GM10266 (cell line): ENCODE results near the gene OR4C45.
A peak's percentile ranks its signal among the peaks of the same experiment; 100 is the strongest.
"Not testable (repeated sequence)": the region's sequence is repeated elsewhere in the genome, so short reads cannot be mapped to it uniquely, and the experiment has no call there.

ENCODE experiments used
- DNase-seq: peaks from one replicate; pipeline ENCODE4 v3.0.0; 2012; ENCODE audit errors: extremely low spot score
- TF ChIP-seq, protein P1 (sequence below): IDR thresholded peaks from 2 replicates; pipeline ENCODE4 v1.5.1; 2012; ENCODE audit warnings: mild to moderate bottlenecking, low read depth; ENCODE audit not compliant: control insufficient read depth, insufficient read depth; ENCODE audit errors: missing control alignments

The OR4C45 gene

DNA sequence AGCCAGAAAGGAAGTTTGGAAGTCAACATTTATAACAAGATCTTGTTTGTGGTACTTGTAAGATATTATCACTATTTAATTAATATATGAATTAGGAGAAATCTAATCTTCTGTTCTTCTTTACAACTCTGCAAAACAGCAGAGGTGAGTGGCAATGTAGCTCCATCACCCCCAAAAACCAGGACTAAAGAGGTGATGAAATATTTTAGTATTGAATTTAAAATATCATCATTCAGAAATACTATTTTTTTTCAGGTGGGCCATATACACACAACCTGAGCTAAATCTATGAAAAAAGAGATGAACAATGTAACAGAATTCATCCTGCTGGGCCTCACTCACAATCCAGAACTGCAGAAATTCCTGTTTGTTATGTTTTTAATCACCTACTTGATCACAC is at the start of gene OR4C45:
Gene OR4C45 (plus strand): TSS at position 301 of the 400 bp plus-strand sequence.
- TF ChIP-seq, protein P1, sequence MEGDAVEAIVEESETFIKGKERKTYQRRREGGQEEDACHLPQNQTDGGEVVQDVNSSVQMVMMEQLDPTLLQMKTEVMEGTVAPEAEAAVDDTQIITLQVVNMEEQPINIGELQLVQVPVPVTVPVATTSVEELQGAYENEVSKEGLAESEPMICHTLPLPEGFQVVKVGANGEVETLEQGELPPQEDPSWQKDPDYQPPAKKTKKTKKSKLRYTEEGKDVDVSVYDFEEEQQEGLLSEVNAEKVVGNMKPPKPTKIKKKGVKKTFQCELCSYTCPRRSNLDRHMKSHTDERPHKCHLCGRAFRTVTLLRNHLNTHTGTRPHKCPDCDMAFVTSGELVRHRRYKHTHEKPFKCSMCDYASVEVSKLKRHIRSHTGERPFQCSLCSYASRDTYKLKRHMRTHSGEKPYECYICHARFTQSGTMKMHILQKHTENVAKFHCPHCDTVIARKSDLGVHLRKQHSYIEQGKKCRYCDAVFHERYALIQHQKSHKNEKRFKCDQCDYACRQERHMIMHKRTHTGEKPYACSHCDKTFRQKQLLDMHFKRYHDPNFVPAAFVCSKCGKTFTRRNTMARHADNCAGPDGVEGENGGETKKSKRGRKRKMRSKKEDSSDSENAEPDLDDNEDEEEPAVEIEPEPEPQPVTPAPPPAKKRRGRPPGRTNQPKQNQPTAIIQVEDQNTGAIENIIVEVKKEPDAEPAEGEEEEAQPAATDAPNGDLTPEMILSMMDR: no peak
- no peak for DNase-seq

DNA sequence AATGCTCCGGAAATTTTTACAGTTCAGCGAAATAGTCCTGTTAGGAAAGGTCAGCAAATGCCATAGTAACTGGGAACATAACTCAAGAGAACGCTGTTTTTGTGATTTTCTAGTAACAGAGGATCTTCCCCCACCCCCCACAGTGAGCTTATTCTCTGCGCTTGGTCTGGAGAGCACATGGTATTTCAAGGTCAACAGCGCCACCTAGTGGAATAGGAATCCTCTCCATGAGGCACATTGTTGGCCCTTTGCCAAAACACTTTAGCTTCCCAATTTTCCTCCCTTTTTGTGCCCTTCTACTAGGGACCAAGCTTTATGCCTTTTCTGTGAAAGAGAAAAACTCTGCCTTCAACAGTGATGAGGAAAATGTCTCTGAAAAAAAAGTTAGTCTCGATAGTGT is 37.1 kb upstream of the OR4C45 start:
- DNase-seq: no peak
- TF ChIP-seq, protein P1: peak; percentile 64

DNA sequence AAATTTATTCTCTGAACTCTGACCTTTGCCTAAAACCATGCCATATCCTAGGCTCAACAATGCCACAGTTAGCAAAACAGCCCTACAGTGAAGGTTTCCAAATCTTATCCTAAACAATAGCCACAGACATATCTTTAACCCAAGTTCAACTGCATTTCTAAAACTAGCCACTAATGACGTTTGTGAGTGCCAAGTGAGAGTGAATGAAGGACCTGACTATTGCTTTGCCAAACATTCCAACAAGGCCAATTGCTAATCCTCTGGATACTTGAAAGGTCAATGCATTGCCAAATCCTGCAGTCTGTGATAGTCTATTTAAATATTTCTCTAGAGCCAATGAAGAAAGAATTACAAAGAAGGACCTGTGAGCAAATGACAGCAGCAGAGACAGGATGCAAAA is 2.5 kb upstream of the OR4C45 start:
- DNase-seq: no peak
- TF ChIP-seq, protein P1: no peak

DNA sequence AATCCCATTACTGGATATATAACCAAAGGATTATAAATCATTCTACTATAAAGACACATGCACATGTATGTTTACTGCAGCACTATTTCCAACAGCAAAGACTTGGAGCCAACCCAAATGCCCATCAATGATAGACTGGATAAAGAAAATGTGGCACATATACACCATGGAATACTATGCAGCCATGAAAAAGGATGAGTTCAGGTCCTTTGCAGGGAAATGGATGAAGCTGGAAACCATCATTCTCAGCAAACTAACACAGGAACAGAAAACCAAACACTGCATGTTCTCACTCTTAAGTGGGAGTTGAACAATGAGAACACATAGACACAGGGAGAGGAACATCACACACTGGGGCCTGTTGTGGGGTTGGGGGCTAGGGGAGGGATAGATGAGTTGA is 3.6 kb downstream of the OR4C45 start:
- not testable (repeated sequence) for DNase-seq

DNA sequence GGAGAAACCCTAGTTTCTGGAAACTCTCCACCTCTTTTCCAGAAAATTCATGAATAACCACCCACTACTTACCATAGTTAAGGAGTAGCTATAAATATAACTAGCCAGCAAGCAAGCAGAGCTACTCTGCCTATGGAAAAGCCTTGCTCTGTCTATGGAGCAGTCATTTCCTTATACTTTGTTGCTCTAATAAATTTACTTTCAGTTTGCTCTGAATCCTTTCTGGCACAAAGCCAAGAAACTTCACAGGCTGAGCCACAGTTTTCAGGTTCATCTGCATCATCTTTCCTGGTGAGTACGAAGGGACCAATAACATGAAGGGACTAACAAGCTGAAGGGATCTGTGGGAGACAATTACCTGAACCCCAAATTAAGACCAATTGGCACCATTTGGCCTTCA is 4.6 kb downstream of the OR4C45 start:
- DNase-seq: no peak
- TF ChIP-seq, protein P1: no peak

DNA sequence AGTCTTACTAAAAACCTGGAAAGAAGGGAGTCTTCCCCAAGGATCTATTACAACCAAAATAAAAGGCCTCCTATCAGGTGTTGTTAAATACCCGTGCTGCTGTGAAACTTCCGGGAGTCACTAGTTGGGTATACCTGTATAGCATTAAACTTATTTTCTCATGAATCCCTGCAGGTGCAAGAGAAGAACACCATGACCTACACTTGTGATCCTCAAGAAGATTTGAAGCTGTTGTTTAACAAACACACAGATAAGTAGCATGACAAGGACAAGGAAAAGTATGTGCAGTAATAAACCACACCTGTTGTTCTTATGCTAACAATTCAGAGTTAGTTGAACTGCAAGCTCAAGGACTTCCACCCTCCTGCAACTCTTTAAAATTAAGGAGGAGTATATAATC is 12.0 kb downstream of the OR4C45 start:
- TF ChIP-seq, protein P1: no peak
- no peak for DNase-seq

DNA sequence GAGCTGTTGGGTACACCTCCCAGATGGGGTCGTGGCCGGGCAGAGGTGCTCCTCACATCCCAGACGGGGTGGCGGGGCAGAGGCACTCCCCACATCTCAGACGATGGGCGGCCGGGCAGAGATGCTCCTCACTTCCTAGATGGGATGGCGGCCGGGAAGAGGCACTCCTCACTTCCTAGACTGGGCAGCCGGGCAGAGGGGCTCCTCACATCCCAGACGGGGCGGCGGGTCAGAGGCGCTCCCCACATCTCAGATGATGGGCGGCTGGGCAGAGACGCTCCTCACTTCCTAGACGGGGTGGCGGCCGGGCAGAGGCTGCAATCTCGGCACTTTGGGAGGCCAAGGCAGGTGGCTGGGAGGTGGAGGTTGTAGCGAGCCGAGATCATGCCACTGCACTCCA is 30.4 kb downstream of the OR4C45 start:
- not testable (repeated sequence) for DNase-seq

DNA sequence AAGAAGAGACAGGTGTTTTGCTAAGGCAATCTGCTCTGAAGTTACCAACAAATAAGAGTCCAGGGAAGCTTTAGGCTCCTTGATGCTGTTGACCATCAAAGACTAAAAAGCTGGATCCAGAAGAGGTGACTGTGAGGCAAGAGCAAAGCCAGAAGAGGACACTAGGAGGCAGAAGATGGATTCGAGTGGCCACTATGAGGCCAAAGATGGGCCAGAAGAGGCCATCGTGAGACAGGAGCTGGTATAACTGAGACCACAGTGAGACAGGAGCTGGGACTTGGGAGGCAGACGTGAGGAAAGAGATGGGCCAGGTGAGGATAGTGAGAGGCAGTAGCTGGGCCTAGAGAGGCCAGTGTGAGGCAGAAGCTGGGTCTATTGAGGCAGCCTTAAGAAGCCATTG is 37.7 kb downstream of the OR4C45 start:
- TF ChIP-seq, protein P1: no peak
- no peak for DNase-seq
